Activated B cell treated with CpG ODN at 0.5 μM for 24 hours (primary cell): ENCODE measurements around the gene NRG3. TPM values are rescaled to one million over a fixed set of nuclear protein-coding genes. Genes with fewer than 3 reads are reported as not detected.

Experiments
- ATAC-seq: fragments of 200-7000 bp; cut with Tn5 transposase; one replicate; pipeline ENCODE4 v1.10.0; 2021; ENCODE audit warnings: low read depth, mild to moderate bottlenecking, moderate library complexity
- CTCF ChIA-PET: fragments of 350-600 bp; sonication (Branson Sonifier 250); formaldehyde crosslinking; loops from one replicate; lab custom pipeline; 2021; ENCODE audit warnings: antibody characterized with exemption; lab: Charles Lee
- POLR2A ChIA-PET: fragments of 350-600 bp; sonication (Branson Sonifier 250); formaldehyde crosslinking; loops from one replicate; lab custom pipeline; 2021; ENCODE audit warnings: antibody characterized with exemption; lab: Charles Lee
- DNase-seq: peaks from one replicate; pipeline ENCODE4 v3.0.0; 2022
- H3K27ac Mint-ChIP-seq: one replicate; pipeline ENCODE4 v1.8.0; 2020; ENCODE audit warnings: mixed read lengths
- H3K27me3 Mint-ChIP-seq: one replicate; pipeline ENCODE4 v1.8.0; 2021; ENCODE audit warnings: mixed read lengths
- H3K36me3 Mint-ChIP-seq: one replicate; pipeline ENCODE4 v1.8.0; 2021; ENCODE audit warnings: low read depth, mixed read lengths
- H3K4me1 Mint-ChIP-seq: one replicate; pipeline ENCODE4 v1.8.0; 2021; ENCODE audit warnings: mixed read lengths
- H3K4me3 Mint-ChIP-seq: one replicate; pipeline ENCODE4 v1.8.0; 2020; ENCODE audit warnings: mild to moderate bottlenecking, mixed read lengths
- H3K9me3 Mint-ChIP-seq: one replicate; pipeline ENCODE4 v1.8.0; 2020; ENCODE audit warnings: mixed read lengths
- intact Hi-C: fragments of 100-400 bp; cut with micrococcal nuclease; formaldehyde crosslinking; loops from one replicate; pipeline ENCODE4 v1.15.1; 2024
- total RNA-seq: library from RNA; stranded (reverse); gene quantifications from 2 replicates; pipeline ENCODE4 v1.2.3, GENCODE V29; 2022
- TF ChIP-seq, protein P1 (sequence below): fragments of 200-600 bp; IDR thresholded peaks from one replicate; pipeline ENCODE4 v1.8.0; 2022; ENCODE audit warnings: antibody characterized with exemption, mild to moderate bottlenecking

The NRG3 gene
- total RNA-seq, 1 donor from 2014 or later = not detected

DNA sequence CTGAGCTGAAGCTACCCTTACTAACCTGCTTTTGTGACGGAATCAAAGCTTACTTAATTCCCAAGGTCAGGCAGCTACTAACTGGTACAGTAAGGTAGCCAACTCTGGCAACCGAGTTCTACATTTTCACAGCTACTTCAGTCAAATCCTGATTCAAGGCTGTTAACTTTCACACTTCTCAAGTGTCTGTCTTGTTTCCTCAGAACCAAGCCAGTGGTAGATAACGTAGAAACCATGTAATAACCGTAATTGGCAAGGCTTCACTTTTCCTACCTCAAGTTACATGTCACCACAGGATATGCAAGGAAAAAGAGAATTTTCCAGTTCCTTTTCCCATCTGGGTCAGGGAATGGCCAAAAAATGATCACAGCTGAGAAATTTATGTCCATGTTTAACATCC, 746.7 kb downstream of the NRG3 start:
- Mint-ChIP-seq H3K27me3 (no peaks in the 10 kb centered on the region), H3K4me3 (no peak overlapping the region), H3K9me3 (peaks cover 4% of the 10 kb centered on the region), H3K27ac (no peak overlapping the region), H3K4me1 (no peaks in the 10 kb centered on the region), H3K36me3 (no peaks in the 10 kb centered on the region)
- DNase-seq (no peak), ATAC-seq (no peak)
- TF ChIP-seq, protein P1, sequence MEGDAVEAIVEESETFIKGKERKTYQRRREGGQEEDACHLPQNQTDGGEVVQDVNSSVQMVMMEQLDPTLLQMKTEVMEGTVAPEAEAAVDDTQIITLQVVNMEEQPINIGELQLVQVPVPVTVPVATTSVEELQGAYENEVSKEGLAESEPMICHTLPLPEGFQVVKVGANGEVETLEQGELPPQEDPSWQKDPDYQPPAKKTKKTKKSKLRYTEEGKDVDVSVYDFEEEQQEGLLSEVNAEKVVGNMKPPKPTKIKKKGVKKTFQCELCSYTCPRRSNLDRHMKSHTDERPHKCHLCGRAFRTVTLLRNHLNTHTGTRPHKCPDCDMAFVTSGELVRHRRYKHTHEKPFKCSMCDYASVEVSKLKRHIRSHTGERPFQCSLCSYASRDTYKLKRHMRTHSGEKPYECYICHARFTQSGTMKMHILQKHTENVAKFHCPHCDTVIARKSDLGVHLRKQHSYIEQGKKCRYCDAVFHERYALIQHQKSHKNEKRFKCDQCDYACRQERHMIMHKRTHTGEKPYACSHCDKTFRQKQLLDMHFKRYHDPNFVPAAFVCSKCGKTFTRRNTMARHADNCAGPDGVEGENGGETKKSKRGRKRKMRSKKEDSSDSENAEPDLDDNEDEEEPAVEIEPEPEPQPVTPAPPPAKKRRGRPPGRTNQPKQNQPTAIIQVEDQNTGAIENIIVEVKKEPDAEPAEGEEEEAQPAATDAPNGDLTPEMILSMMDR = no peak
- ChIA-PET POLR2A (no interaction called here), CTCF (no interaction called here)
- intact Hi-C loops = no loop called here

DNA sequence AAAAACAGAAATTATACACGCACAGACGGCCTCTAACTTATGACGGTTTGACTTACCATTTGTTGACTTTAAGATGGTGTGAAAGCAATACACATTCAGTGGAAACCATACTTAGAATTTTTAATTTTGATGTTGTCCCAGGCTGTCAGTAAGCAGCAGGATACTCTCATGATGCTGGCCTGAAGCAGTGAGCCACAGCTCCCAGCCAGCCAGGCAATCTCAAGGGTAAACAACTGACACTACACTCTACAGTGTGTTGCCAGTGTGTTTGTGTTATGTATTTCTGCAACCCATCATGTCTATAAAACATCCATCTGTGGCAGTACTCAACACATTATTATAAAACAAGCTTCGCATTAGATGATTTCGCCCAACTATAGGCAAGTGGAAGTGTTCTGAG, 747.5 kb downstream of the NRG3 start:
- no peaks in the 10 kb centered on the region for H3K36me3 Mint-ChIP-seq
- ChIA-PET CTCF (no interaction called here), POLR2A (no interaction called here)
- intact Hi-C loops = no loop called here
- H3K27me3 Mint-ChIP-seq = no peaks in the 10 kb centered on the region
- H3K9me3 Mint-ChIP-seq = no peaks in the 10 kb centered on the region
- no peak for DNase-seq
- H3K27ac Mint-ChIP-seq = no peak overlapping the region
- TF ChIP-seq, protein P1 = no peak
- no peak for ATAC-seq
- no peak overlapping the region for H3K4me3 Mint-ChIP-seq
- H3K4me1 Mint-ChIP-seq = no peaks in the 10 kb centered on the region

DNA sequence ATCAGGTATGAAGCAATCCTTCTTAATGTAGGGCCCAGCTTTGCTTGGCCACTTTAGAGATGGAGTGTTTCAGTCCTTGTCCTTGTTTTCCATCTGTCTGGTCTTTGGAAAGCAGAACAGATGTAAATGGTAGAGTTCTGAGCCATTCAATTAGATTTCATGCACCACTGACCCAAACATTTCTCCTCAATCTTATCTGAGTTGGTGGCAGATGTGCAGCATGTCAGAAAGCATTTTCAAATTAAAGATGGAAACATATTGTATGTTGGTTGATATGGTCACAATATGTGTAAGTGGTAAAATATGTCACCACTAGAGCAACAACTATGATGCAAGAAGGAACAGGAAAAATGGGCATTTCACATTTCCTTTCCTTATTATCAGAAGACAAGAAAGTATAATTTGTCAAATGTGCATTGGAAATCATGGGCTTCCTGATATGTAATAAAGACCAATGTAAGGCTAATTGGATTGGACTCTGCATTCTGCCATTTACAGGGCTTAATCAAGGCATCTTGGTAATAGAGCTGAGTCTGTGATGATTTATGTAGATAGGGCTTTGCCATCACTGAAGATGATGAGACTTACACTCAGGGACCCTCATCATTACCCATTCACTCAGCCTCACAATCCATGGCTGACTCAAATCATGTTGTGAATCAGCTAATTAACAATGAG, 750.7 kb downstream of the NRG3 start:
- CTCF ChIA-PET = no interaction called here
- H3K27me3 Mint-ChIP-seq = no peaks in the 10 kb centered on the region
- no peaks in the 10 kb centered on the region for H3K4me1 Mint-ChIP-seq
- H3K27ac Mint-ChIP-seq = no peak overlapping the region
- DNase-seq (no peak), ATAC-seq (no peak)
- POLR2A ChIA-PET = no interaction called here
- TF ChIP-seq, protein P1 = no peak
- H3K4me3 Mint-ChIP-seq = no peak overlapping the region
- no peaks in the 10 kb centered on the region for H3K36me3 Mint-ChIP-seq
- intact Hi-C loops = no loop called here
- H3K9me3 Mint-ChIP-seq = no peaks in the 10 kb centered on the region

DNA sequence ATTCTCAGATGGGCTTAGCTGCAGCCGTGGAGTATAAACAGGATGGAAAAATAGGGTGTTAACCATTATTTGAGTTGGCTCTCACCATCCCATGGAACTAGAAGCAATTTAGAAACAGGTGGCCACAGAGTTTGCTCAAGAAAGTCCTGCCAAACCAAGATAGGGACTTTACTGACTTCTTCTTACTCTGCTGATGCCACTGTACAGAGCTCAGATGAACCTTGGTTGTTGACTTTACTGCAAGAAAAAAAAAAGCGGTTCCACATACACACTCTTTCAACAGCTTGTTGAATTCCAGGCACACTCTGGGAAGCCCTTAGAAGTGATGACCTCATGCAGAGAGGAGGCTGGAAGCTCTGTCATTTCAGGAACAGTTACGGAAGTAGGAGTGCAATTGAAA, 753.4 kb downstream of the NRG3 start:
- H3K4me1 Mint-ChIP-seq = no peaks in the 10 kb centered on the region
- ATAC-seq (no peak), DNase-seq (no peak)
- H3K9me3 Mint-ChIP-seq = no peaks in the 10 kb centered on the region
- ChIA-PET CTCF (no interaction called here), POLR2A (no interaction called here)
- H3K36me3 Mint-ChIP-seq = no peaks in the 10 kb centered on the region
- H3K4me3 Mint-ChIP-seq = no peak overlapping the region
- intact Hi-C loops = no loop called here
- H3K27me3 Mint-ChIP-seq = no peaks in the 10 kb centered on the region
- no peak overlapping the region for H3K27ac Mint-ChIP-seq
- TF ChIP-seq, protein P1 = no peak

DNA sequence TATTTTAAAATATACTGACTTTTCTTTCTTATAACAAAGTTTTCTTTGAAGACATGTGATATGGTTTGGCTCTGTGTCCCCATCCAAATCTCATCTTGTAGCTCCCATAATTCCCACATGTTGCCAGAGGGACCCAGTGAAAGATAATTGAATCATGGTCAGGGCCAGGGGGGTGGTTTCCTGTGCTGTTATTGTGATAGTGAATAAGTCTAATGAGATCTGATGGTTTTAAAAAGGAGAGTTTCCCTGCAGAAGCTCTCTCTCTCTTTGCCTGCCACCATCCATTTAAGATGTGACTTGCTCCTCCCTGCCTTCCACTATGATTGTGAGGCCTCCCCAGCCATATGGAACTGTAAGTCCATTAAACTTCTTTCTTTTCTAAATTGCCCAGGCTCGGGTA, 768.1 kb downstream of the NRG3 start:
- TF ChIP-seq, protein P1 = no peak
- H3K4me1 Mint-ChIP-seq = no peaks in the 10 kb centered on the region
- H3K36me3 Mint-ChIP-seq = no peaks in the 10 kb centered on the region
- DNase-seq = no peak
- no peak for ATAC-seq
- H3K9me3 Mint-ChIP-seq = no peaks in the 10 kb centered on the region
- ChIA-PET CTCF (no interaction called here), POLR2A (no interaction called here)
- no peaks in the 10 kb centered on the region for H3K27me3 Mint-ChIP-seq
- no peak overlapping the region for H3K27ac Mint-ChIP-seq
- intact Hi-C loops = no loop called here
- no peak overlapping the region for H3K4me3 Mint-ChIP-seq
